NCI-H2196 treated with DMSO at 0.1 percent for 48 hours (cell line): ENCODE results near the gene STRADA.

Source experiments
- DNase-seq: peaks from one replicate; lab custom pipeline; 2025; ENCODE audit not compliant: unreplicated experiment; lab: John Stamatoyannopoulos, UW

The STRADA gene

DNA sequence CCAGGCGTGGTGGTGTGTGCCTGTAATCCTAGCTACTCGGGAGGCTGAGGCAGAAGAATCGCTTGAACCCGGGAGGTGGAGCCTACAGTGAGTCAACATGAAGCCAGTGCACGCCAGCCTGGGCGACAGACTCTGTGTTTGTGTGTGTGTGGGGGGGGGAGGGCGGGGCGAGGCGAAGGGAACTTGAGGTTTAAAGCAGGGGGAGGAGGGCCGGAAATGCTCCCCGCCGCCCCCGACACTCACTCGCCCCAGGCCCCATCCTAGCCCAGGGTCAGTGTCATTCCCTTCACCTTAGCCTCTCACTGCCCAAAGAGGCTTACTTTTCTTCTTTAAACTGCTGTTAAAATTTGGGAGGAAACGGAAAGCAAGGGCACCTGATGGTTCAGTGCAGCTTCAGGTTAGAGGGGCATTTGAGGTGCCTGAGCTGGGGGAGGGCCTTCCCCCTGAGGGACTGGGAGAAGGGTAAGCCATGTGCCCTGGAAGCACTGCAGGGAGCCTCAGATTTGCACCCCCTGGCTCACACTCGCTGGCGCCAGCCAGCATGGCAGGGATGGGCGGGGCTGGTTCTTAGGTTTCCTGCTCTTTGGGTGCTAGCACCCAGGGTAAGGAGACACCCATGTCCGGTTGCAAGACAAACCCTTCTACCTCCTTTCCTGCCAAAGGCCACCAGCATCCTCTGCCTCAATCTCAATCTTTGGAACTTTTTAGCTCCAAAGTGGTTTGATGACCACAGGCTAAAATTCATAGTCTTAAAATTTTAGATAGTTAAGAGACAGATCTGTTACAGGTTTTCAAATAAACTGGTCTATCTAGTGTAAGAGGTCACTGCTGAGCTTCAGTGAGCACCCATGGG, 39.5 kb downstream of the STRADA start:
- no peak for DNase-seq

DNA sequence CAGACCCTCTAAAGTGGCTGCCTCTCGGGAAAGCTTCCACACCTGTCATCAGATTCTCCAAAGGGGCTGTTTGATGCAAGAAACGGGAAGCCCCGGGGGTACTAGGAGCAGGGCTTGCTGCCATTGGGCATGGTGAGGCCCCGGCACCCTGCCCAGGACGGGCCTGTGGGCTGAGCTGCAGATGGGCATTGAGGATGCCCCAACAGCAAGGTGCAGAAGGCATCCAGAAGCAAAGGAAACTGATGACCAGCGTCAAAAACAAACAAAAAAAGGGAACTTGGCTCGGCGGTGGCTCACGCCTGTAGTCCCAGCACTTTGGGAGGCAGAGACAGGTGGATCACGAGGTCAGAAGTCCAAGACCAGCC, 40.2 kb downstream of the STRADA start:
- no peak for DNase-seq

DNA sequence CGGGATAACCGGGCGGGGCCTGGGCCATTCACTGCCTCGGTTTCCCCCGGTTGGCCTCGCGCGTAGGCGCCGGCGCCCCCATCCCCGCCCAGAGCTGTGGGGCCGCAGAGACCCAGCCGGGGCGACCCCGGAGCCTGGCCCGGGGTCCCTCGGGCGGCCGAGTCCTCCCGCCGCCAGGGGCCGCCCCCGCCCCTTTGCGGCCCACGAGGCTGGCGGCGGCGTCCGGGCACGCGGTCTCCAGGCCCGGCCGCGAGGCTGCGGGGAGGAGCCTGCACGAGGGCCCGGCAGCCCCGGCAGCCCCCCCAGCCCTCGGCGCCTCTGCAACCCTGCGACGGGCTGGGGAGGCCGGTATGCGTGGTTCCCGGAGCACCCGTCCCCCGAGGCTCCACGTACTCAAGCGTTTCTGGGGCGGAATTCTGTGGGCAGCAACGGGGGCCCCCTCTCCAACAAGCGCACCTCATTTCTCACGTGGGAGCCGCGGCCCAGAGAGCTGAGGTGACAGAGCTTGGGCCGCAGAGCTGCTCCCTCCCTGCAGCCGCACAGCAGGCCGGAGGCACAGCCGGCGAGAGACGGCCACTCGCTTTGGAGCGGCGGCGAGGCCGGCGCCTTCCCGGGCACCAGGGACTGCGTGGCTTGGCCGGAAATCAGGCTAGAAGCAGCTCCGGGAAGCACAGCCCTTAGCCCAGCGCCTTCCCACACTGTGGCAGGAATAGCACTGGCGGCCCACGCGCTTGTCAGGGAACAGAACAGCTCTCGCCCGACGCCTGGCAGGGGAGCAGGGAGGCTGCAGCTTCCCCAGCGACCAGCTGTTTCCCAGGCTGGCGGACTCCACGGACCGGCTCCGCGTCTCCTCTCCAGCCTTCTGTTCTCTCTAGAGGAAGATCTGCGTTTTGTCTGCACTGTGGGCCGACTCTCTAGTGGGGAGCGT, 40.8 kb downstream of the STRADA start:
- no peak for DNase-seq

DNA sequence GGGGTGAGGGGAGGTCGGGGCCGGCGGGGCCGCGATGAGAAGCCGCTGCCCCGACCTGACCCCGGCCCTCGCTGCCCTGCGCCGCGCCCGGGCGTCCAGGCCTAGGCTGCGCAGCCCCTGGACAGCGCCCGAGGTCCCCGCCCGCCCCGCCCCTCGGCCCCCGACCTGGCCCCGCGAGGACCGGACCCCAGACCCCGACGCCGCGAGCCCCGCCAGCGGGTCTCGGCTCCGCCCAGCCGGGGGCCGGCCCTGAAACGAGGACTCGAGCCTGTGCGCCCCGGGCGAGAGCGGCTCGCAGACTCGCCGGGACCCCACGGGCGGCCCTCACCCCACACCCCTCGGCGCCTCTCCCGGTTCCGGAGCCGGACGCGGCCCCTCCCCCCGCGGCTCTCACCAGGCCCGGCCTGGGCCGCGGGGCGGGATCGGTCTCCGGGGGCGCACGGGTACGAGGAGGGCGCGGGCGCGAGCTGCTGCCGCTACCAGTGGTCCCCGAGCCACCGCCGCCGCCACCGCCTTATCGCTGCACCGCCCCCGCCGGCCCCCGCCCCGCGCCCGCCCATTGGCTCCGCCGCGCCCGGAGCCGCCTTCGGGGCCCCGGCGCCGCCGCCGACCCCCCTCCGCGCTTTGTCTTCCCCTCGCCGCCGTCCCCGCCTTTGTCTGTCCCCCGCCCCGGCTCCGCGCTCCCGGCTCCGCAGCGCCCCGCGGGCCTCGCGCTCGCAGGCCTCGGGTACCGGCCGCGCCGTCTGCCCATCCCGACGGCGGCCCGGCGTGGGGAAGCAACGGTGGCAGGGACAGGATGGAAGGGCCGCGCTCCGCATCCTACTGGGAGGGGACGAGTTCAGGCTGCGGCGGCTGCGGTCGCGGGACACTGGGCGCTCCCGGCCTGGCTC, 41.7 kb downstream of the STRADA start, which contains the start of gene LIMD2:
Gene LIMD2 (minus strand): TSS at position 488 of the 890 bp plus-strand sequence. CDS start 827 bp downstream, outside the sequence.
- DNase-seq, result peak; percentile 46

DNA sequence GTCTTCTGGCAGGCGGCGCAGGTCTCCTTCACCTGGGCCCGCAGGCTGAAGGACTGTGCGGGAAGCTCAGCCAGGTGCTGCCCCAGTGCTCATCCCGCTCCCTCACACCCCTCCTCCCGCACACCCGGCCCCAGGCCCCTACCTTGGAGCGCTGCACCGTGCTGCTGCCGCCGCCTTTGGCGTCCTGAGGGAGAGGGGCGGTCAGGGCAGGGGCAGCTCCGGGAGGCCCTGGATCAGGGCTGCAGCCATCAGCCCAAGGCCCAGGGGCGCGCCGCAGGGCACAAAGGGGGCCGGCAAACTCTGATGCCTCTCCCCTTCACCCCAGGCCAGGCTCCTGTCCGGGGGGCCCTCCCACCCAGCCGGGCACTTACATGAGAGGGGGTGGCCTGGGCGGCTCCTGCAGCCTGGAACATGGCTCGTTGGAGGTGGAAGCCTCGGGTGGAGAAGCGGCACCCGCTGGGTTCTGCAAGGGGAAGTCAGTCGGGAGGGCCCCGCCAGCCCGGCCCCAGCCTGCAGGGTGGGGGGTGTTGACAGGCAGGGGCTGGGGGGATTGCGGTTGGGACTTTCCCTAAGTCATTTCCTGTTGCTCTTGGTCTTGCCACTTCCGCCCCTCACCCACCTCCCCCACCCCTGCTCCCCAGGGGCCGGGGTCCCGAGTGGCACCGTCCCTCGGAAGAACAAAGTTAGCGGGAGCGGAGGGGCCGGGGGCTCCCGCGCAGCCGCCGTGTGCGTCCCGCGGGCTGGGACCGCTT, 42.5 kb downstream of the STRADA start:
- no peak for DNase-seq

DNA sequence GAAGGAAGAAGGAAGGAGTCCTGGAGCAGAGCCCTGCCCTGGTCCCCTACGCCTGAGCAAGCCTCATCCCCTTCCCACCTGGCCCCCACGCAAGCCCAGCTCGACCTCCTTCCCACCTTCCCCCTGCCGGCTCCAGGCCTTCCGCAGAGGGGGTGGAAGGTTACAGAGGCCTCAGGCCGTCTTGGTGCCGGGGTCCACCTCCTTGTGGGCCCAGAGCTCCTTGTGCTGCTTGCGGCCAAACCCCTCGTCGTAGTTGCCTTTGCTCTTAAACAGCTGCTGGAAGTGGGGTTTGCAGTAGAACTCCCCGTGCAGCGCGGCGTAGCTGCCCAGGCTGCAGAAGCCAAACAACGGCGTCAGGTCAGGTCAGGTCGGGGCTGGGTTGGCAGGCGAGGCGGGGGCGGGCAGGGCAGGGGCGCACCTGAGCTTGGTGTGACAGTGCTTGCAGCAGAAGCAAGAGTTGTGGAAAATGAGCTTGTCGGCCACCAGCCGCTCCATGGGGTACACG, 43.2 kb downstream of the STRADA start:
- DNase-seq, result no peak

DNA sequence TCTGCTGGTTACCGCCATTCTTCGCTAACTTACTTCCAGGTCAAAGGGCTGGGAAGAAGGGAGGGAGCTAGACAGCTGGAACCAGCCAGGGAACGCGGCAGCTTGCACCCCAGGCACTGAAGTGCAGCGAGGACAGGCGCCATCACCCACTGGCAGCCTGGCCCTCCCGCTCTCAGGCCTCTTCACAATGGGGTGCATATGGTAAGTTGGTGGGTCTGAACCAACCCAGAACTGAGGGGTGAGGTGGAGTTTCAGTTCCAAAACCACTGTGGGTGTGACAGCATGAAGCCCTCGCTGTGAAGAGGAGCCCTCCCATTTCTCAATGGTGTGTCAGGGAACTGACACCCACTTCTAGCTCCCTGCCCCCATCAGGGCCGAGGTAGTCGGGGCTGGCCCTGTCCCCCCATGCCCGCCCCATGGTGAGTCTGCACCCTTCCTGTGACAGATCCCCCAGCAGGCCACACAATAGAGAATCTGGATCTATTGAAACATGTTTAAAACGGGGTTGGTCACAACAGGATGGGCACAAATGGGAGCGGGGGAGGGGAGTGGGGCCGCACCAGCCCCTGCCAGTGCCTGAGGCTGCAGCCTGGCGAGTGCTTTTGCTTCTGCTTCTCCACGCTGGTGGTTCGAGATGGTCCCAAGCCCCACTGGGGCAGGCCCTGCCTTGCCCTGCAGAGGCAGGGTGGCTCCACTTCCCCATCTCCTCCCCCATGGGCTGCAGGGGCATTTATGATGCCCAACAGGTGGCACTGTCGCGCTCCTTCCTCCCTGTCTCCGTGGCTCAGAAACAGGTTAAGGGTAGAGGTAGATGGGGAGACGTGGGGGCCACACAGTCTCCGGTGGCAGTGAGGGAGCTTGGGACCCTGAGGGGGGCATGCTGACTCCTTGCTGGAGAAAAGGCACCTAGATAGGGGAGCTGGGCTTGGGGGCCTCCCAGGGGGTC, 44.0 kb downstream of the STRADA start:
- no peak for DNase-seq

DNA sequence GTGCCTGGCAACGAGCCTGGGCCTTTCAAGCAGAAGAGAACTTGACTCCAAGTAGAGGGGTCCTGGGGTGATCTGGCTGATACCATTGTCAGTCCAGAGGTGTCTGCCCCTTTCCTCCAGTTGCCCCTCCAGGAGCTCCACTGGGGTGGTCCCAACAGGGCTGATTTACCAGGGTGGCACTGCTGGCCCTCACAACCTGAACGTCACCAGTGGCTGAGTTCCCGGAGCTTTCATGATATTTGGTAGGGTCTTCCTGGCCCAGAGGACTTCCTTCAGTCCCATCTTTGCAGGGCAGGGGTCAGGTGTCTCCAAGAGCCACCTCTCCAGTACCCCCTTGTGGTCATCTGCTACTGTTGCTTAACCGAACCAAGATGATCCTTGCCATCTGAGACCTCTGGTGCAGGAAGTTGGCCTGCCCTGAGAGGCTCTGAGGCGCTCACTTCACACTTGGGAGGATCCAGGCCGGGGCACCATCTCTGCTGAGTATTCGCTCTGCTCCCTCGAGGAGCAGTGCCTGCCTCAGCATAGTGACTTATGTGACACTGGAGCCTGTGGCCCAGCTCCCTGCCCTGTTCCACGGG, 45.1 kb downstream of the STRADA start:
- no peak for DNase-seq

DNA sequence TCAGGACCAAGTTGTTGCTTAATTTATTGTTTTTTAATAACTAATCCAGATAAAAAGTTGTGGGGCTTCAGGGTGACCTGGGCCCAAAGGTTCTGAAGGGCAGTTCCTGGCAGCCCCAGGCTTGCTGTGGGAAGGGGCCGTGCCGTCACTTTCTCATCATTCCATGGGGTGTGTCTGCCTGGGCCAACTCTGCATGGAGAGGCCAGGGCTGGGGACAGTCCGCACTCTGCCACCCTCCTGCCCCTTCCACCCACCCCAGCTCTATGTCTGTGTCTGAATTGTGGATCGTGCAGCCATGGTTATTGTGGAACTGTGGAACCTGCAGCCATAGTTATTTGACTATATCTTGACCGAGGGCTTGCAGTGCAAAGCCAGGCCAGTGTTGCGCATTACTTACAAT, 45.7 kb downstream of the STRADA start:
- DNase-seq, result no peak

DNA sequence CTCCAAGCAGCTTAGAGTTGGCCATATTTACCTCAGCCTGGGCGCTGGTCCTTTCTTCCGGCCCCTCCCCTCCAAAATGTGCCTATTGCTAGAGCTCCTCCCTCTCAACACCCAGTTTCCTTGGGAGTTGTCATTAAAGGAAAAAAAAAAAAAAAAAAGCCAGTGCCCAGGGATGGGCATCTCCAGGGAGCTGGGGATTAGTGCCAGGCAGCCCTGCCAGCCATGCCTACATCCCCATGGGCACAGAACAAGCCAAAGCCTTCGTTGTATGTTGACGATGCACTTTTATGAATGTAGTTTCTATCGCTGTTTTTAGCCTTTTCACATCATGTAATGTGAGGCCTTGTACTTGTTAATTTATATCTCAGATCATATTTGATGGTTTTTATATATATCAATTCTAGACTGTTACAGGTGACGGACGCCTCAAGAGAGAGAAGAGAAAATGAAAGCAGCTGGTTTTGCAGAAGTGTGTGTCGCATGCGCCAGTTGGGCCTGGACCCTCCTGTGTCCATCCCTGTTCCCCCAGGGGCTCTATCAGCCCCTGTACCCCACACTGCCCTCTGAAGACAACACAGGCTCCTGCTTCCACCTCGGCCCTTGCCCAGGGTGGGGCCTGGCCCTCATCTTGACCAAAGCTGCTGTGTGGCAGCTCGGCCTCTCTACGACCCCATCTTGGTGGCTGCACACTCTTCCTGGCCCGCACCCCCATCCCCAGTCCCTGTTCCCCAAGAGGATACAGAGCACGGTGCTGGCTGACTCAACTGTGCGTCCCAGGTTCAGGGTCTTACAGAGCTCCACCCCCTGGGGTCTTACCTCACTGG, 46.4 kb downstream of the STRADA start:
- DNase-seq, result no peak

DNA sequence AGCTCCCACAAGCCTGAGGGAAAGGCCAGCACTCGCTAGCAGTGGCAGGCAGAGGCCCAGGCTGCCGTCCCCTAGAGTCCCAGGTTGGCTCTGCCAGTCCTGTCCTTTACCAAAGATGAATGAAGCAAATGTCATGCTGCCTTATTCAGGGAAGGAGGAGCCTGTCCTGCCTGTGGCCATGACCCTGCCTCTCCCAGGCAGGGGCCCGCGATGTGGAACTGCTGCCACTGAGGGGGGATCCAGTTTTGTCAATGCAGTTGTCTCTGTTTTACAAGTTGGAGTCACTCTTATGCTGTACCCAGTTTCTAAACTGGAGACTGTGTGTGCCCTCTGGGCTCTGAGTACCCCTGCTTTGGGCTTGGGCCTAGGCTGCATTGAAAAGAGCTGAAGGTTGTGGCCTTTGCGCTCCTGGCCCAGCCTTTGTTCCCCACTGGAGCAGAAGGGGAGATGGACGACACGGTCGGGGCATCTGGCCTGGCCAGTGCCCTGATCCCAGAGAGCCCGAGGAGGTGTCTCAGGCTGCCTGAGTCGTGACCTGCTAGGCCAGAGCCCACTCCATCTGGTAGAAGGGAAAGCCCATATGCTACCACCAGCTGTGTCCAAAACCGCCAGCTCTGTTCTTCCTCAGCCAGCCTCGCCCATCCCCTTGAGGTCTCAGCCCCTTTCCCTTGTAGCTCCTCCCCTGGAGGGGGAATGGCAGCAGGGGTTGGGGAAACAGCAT, 47.2 kb downstream of the STRADA start:
- no peak for DNase-seq

DNA sequence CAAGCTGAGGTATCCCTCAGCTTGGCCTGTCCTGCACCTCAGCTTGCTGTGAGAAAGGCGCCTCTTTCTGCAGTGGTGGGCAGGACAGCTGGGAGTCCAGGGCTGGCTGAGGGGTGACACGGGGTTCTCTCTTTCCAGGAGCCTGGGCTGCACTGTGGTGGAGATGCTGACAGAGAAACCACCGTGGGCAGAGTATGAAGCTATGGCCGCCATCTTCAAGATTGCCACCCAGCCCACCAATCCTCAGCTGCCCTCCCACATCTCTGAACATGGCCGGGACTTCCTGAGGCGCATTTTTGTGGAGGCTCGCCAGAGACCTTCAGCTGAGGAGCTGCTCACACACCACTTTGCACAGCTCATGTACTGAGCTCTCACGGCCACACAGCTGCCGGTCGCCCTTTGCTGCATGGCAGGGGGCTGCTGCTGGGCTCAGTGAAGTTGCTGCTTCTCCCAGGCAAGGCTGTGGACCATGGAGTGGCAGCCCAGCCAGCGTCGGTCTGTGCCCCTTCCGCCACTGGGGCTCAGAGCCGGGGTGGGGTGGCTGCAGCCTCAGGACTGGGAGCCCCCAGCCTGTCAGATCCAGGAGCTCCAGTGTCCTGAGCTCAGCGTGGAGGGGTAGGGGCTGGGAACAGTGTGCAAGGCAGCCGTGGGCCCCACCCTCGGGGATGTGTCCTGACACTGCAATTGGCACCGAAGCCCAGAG, 48.0 kb downstream of the STRADA start:
- no peak for DNase-seq

DNA sequence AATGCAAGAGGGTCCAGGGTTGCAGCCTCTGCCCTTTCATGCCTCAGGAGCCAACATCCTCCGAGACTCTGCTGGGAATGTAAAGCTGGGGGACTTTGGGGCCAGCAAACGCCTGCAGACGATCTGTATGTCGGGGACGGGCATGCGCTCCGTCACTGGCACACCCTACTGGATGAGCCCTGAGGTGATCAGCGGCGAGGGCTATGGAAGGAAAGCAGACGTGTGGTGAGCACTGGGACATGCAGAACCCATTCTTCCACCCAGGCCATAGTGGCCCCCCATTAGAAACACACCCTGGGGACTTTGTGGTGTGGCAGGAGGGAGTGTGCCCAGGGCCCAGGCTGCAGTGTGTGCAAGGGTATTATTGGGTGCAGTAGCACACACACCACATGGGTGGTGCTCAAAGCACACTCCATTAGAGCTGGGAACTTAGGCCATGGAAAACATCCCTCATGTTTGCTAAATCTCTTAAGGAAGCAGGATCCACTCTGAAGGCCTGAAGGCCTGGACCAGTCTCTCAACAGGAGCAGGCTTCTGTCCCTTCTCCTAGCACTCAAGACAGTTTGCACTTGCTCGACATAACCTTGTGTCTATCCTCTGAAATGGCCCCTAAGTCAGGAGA, 49.3 kb downstream of the STRADA start:
- no peak for DNase-seq

DNA sequence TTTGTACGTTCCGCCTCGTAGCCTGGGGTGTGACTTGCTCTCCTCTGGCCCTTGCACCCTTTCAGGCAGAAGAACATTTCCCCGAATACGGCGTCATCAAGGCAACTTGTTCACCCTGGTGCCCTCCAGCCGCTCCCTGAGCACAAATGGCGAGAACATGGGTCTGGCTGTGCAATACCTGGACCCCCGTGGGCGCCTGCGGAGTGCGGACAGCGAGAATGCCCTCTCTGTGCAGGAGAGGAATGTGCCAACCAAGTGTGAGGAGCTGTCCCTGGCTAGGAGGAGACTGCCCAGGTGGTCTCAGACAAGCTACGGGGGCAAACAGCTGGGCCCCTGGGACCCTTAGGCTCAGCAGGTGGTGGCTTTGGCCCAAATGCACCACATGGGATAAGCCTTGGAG, 52.1 kb downstream of the STRADA start:
- DNase-seq, result no peak

DNA sequence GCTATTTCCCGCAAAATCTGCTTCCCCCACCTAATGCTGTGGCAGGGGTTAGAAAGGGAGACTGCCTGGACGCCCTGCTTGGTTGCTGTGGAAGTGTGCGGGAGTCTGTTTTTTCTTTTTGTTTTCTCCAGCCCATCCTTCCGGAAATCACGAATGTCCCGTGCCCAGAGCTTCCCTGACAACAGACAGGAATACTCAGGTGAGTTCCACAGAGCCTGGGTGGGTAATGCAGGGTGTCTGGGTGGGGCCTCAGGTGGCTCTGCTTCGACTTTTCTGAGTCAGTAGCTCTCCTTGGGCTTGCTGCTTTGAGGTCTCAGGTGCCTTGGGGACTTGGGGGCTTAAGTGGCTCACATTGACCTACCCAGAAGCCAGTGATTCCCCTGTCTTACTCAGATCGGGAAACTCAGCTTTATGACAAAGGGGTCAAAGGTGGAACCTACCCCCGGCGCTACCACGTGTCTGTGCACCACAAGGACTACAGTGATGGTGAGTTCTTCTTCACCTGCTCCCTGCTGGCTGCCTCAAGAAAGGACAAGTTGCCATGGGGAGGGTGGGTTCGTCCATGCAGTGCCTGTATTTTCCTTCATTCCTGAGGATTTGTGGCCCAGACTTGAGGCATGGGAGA, 53.1 kb downstream of the STRADA start:
- no peak for DNase-seq
